HG03095 (cell line): Measurements from ENCODE around the gene PPP4R3B.
A peak's percentile ranks its signal among the peaks of the same experiment; 100 is the strongest.

ENCODE experiments used
- ATAC-seq: cut with Tn5 transposase; IDR thresholded peaks from one replicate; pipeline ENCODE4 v1.9.1; 2021; ENCODE audit warnings: moderate library complexity; ENCODE audit not compliant: unreplicated experiment

Gene PPP4R3B

DNA sequence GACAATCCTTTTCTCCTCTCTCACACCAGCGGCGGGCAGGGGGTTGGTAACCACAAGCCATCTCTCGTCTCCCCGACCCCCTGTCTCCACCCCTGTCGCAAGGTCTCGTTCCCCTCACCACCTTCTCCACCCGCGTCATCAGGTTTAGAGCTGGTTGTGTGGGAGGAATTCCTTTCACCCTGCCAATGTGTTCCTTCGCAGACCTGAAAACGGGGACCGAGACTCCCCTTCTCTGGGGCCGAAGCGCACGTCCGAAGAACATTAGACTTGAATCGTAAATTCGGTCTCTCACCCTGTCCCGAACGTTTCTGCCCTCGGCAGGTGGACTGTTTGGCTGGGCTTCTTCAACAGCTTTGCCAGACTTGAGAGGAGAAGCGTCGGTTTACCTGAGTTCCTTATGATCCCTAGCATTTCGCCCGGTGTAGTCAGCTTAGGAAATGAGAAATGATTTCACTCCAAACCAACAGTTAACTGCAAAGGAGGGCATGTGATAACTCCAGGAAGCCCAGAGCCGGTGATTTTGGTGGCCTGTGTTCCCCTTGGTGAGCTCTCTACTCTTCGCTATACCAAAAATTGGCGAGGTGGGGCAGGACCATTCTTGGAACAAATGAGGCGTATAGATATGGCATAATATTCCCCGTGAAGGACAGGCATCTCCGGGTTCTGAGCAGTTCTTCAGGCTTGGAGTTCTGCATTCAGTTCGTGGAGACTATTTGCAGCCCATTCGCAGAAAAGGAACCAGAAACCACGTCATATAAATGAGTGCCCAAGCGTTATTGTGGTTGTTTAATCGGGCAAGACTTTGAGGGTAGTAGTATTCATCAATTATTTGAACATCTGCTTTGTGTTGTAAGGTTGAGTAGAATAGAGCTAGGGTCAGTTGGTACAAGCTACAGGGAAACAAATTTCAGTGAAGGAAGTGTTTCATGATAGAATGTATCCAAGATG, 97.2 kb downstream of the PPP4R3B start:
- peak; percentile 8 for ATAC-seq

DNA sequence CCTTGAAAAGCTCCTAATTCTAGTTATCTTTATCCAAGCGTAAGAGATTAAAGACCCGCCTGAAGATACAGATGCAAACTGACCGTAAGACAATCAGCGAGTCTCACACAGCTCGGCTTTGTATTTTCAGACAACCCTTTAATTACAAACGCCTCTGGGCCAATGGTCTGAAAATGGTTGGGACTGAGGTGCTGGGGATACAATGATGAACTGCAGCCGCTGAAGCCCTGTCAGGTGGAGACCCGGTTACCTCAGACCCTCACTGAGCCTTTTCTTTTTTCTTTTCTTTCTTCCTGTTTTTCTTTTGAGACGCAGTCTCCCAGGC, 98.6 kb downstream of the PPP4R3B start:
- peak; percentile 8 for ATAC-seq

DNA sequence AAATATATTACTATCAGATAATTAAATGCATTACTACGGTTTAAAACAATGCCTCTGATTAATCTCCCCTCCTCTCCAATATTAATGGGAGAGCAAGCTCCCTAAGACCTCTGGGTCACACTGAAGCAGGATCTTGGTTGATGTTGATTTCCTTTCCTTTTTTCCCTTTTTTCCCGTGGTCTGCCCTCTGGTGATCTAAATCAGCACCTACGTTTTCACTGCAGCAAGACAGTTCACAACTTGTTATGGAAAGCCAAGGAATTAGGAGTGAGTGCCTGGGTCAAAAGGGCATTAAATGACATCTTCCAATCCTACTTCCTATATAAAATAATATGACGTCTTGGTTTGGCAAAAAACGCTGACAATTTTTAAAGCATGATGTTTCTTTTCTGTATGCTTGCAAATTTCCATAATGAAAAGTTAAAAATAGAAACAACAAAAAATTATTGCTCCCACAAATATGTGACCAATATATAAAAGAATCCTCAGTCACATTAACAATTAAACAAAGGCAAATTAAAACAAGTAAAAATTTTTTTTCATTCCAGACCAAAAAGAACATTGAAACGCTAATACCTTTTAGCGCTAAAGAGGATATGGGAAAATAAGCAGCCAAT, 105.8 kb downstream of the PPP4R3B start:
- no peak for ATAC-seq

DNA sequence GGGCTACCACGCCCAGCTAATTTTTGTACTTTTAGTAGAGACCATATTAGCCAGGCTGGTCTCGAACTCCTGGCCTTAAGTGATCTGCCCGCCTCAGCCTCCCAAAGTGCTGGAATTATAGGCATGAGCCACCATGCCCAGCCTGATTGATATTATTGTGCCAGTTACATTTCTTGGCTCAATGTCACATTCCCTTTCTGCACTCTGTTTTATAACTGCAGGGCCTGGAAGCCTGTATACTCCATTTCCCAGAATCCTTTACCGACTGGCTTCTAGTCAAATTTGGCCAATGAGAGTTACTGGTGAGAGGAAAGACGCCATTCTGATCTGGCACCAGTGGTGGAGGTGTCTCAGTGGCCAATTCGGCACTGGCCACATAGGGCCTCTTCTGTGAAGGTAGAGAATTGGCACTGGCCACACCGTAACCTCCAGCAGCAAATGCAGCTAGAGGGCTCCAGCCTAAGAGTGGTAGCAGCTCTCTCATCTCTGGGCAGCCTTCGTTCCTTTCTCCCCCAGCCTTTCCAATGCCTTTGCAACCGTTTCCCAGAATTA, 114.8 kb downstream of the PPP4R3B start:
- ATAC-seq: no peak

DNA sequence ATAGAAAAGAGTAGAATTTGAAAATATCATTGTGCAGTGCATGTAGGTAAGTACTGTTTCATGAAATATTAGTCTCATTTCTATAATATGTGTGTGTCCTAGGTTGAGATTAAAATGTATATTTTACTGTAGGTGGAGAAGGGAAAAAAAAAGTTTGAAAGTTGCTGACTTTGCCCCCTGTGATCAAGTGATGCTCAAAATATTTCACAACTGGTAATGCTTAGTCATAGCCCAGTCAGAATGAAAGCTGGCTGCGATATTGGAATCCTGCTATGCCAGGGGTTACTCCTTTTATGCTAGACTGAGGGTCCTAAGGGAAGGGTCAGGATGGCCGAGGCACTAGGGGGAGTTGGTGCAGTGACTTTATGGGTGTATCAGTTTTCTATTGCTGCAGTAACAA, 117.4 kb downstream of the PPP4R3B start:
- ATAC-seq: no peak

DNA sequence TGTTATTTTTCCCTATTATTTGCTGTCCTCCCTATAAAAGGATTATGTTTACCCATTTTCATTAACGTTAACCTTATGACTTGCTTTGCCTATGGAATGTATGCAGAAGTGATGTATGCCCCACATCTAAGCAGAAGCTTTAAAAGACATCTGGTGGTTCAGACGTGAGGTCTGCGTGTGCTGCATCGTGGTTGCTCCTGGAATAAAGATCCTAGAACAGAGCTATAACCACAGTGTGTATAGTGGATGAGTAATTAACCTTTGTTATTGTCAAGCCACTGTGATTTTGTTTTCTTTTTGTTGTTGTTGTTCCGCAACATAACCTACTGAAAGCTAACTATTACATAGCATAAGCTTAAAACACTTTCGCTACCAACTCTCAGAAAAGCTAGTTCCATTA, 118.8 kb downstream of the PPP4R3B start:
- no peak for ATAC-seq
